Measurements from ENCODE around the gene PAMR1. TPM values are rescaled to one million over a fixed set of nuclear protein-coding genes. Genes with fewer than 3 reads are reported as not detected.

PAMR1 gene, protein sequence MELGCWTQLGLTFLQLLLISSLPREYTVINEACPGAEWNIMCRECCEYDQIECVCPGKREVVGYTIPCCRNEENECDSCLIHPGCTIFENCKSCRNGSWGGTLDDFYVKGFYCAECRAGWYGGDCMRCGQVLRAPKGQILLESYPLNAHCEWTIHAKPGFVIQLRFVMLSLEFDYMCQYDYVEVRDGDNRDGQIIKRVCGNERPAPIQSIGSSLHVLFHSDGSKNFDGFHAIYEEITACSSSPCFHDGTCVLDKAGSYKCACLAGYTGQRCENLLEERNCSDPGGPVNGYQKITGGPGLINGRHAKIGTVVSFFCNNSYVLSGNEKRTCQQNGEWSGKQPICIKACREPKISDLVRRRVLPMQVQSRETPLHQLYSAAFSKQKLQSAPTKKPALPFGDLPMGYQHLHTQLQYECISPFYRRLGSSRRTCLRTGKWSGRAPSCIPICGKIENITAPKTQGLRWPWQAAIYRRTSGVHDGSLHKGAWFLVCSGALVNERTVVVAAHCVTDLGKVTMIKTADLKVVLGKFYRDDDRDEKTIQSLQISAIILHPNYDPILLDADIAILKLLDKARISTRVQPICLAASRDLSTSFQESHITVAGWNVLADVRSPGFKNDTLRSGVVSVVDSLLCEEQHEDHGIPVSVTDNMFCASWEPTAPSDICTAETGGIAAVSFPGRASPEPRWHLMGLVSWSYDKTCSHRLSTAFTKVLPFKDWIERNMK
- 1 to 10 TPM; 4.7 to 7.7 (median 5.9) TPM for polyA plus RNA-seq (ENCODE audit: insufficient read length in 3 of 3)
- long read RNA-seq, donor 1, partial matches to known transcripts: 0 of 2 reads
- long read RNA-seq, donor 1, other reads (novel, unspliced or antisense): 0 of 2 reads
- long read RNA-seq, donor 2, partial matches to known transcripts: 0 of 2 reads
- long read RNA-seq, donor 2, other reads (novel, unspliced or antisense): 0 of 2 reads
- long read RNA-seq, donor 3, partial matches to known transcripts: 0 of 1 reads
- long read RNA-seq, donor 3, other reads (novel, unspliced or antisense): 0 of 1 reads
- long read RNA-seq, donor 4, partial matches to known transcripts: 0 of 1 reads
- long read RNA-seq, donor 4, other reads (novel, unspliced or antisense): 0 of 1 reads
- long read RNA-seq, donor 5: 0 reads
- long read RNA-seq, donor 6: 0 reads
- long read RNA-seq, donor 7, partial matches to known transcripts: 0 of 1 reads
- long read RNA-seq, donor 7, other reads (novel, unspliced or antisense): 0 of 1 reads
- long read RNA-seq, donor 8: 0 reads
- long read RNA-seq, donor 9, partial matches to known transcripts: 0 of 1 reads
- long read RNA-seq, donor 9, other reads (novel, unspliced or antisense): 0 of 1 reads
- long read RNA-seq, donor 10: 0 reads
- long read RNA-seq, donor 11: 0 reads
- long read RNA-seq, donor 12: 0 reads
- long read RNA-seq, donor 13: 0 reads
- long read RNA-seq, donor 14, partial matches to known transcripts: 0 of 1 reads
- long read RNA-seq, donor 14, other reads (novel, unspliced or antisense): 0 of 1 reads
- long read RNA-seq, donor 15: 0 reads
- long read RNA-seq, donor 16, partial matches to known transcripts: 0 of 4 reads
- long read RNA-seq, donor 16, other reads (novel, unspliced or antisense): 0 of 4 reads

DNA sequence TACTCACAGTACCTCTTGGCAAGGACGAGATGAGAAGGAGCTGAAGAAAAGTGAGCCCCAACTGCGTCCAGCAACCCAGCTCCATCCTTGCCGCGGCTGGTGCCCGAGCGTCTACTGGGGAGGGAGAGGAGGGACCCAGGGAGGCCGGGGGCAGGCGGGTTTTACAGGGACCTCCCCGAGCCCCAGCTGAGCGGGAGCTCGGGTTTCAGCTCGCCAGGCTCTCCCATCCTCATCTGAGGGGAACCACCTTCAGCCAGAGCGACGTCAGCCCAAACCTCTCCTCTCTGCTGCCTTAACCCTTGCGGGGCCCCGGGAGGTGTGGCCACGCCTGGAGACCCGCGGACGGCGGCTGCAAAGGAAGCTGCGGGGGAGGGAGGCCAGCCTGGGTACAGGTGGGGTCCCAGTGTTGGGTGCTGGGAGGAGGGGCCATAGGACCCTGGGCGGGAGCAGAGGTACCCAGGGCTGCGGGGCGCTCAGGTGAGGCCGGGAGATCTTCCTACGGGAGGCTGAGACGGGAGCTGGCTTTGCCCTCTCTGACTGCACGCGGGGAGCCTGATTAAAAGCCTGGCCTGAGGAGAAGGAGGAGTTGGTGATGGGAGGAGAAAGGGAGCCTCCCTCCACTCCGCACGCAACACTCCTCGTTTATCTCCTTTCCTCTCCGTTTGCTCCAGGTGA is at the start of gene PAMR1:
Gene PAMR1, minus strand, starts transcription at position 116 of the 675 bp plus-strand sequence. Its CDS starts 31 bp downstream, at position 85.
- DNase-seq (ENCODE audit: extremely low read depth in 1 of 11, low read depth in 9 of 11, low spot score in 4 of 11): peak in 6 of 11 donors; percentile 54 to 79 (median 64)

DNA sequence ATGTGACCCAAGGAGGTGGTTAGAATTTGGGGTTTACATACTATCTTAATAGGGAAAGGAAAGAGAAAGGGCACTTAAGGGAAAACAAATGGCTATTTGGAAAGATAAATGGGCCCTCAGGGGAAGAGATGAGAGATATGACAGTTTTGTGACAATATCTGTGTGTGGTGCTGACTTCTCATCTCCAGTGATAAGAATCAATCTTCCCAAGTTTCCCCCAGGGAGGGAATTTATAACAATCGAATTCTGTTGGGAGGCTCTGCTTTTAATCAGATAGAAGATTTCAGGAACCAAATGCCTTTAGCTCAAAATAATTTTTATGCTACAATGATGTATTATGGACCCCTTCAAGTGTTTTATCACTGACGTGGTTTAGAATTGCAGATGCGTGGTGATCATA is 46.3 kb upstream of the PAMR1 start:
- DNase-seq (ENCODE audit: extremely low read depth in 1 of 11, low read depth in 9 of 11, low spot score in 4 of 11): no peak

DNA sequence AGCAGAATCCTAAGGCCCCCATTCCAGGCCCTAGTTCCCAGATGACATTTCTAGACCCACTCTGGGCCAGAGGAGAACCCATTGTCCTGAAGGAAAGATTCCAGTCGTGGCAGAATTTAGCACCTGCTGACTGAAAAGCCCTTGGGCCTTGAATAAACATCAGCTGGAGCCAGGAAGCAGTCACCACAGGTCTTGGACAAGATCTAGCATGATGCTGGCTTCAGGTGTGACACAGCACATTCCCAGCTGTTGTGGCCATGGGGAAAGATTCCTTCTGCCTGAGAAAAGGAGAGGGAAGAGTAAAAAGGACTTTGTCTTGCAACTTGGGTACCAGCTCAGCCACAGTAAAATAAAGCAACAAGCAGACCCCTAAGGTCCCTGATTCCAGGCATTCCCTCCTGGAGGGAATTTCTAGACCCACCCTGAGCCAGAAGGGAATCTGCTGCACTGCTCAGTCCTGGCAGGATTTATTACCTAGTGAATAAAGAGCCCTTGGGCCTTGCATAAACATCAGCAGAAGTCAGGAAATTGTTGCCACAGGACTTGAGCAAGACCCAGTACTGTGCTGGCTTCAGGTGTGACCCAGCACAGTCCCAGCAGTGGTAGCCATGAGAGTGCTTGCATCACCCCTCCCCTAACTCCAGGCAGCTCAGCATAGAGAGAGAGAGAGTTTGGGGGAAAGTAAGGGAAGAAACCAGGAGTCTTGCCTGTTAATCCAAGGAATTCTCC is 42.5 kb upstream of the PAMR1 start:
- no peak for DNase-seq (ENCODE audit: extremely low read depth in 1 of 11, low read depth in 9 of 11, low spot score in 4 of 11)

DNA sequence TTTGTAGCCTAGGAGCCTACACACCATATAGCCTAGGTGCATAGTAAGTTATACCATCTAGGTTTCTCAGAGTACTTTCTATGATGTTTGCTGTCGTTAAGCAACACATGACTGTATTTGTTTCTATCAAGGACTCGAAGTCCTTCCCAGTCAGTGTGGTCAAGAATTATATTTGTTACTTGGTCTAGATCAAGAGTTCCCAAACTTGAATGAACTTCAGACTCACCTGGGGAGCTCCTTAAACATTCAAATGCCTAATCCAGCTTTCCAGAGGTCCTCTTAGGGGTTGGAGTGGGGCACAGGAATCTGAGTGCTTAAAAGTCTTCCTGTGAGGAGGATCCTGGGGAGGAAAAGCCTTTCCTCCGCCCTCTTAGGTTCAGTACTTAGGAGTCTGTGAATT is 41.5 kb upstream of the PAMR1 start:
- no peak for DNase-seq (ENCODE audit: extremely low read depth in 1 of 11, low read depth in 9 of 11, low spot score in 4 of 11)

DNA sequence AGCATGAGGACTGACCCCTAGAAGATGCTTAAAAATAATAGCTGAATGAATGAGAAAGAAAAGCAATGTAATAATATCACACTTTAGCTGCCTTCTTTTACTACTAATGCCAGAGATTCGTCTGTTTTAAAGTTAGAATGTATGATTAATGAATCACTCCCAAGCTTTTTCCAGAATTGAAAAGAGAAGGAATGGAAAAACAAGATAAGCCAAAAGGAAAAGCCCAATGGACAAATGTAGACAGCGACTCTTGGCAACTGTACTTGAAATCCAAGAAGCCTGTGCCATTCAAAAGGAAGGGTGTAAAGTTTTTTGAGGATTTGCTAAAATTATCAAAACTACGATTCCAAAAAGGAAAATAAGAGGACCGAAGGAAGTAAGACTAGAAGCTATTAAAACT is 40.8 kb upstream of the PAMR1 start:
- no peak for DNase-seq (ENCODE audit: extremely low read depth in 1 of 11, low read depth in 9 of 11, low spot score in 4 of 11)

DNA sequence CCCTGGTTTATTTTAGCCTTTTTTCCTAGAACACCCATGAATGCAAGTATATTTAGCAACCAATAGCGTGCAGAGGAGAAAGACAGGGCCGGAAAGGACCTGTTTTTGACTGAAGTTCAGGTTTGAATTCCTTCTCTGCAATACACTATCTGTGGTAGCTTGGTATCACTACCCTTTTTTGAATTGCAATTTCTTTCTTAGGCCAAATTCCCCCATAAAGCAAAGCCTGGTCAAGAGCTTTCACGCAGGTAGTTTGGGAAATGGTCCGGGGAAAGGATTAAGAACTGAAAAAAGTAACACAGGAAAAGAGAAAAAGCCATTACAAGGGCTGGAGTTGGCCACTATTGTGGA is 38.8 kb upstream of the PAMR1 start:
- DNase-seq (ENCODE audit: extremely low read depth in 1 of 11, low read depth in 9 of 11, low spot score in 4 of 11): no peak

DNA sequence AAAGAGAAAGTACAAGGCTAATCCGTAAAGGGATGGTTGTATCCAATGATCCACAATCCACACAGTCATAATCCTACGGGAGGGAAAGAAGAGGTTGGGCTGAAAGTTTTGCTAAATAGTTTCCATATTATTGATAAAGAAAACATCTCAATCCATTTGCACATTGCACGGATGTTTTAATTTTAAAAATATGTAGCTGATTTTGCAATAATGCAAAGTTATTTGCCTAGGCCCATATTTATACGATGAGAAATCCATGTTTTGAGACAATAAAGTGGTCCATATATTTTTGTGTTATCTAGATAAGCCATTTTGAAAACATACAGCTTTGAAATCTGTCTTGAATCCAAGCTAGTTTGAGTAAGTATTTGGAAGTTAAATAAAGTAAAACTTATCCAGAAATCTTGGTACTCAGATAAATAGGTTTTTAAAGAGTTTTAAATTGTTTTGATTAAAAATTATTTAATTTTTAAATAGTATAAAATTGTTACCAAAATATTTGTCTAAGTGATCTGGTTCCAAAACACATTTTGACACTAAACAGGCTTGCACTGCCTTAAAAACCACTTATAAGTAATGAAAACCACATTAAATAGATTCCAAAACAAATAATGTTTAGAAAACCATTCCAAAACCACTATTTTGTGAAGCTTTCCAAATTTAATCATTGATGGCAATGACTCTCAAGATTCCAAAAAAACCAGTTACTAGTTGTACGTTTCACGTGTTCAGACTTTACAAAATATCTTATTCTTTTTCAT is 38.2 kb upstream of the PAMR1 start:
- peak in 1 of 11 donors; percentile 17 for DNase-seq (ENCODE audit: extremely low read depth in 1 of 11, low read depth in 9 of 11, low spot score in 4 of 11)

DNA sequence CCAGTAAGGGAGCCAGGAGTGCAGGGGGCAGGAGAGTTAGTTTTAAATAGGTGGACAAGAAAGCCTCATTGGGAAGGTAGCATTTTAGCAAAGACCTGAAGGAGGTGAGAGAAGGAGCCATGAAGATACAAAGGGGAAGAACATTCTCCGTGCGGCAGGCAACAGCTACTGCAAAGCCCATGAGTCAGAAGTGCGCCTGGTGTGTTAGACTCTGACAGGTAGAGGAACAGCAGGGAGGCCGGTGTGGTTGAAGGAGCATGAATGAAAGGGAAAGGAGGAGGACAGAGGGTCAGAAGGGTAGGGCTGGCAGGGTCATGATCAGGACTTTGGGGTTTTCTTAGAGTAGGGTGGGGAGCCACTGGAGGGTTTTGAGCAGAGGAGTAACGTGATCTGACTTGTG is 34.5 kb upstream of the PAMR1 start:
- no peak for DNase-seq (ENCODE audit: extremely low read depth in 1 of 11, low read depth in 9 of 11, low spot score in 4 of 11)

DNA sequence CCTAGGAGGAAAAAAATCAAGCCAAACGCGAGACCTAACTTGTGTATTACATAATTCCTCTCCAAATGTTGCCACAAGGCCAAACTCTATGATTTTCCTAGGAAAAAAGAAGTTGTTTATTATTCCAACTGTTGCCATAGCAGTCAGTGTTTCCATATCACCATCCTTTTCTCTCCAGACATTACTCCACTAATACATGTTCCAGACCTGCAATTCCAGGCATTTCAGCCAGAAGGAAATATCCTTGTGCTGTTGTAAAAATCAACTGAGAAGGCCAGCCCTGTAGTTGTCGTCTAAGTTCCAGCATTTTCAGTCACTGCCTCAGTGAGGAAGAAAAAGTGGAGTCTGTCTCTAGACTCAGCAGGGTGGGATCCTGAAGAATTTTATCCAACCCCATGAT is 33.1 kb upstream of the PAMR1 start:
- DNase-seq (ENCODE audit: extremely low read depth in 1 of 11, low read depth in 9 of 11, low spot score in 4 of 11): no peak

DNA sequence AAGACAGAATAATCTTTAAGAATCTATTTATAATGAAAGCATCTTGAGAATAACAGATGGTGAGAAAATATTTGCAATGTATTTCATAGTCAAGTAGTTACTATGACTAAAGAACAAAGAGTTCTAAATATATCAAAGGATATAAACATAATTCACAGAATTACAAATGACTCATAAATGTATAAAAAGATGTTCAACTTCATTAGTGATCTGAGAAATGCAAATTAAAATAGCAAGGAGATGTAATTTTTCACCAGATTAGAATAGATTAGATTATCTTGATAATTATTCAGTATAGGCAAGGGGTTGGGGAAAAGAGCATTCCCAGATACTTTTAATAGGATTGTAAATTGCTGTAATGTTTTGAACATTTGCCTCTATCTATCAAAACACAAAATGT is 30.1 kb upstream of the PAMR1 start:
- no peak for DNase-seq (ENCODE audit: extremely low read depth in 1 of 11, low read depth in 9 of 11, low spot score in 4 of 11)

DNA sequence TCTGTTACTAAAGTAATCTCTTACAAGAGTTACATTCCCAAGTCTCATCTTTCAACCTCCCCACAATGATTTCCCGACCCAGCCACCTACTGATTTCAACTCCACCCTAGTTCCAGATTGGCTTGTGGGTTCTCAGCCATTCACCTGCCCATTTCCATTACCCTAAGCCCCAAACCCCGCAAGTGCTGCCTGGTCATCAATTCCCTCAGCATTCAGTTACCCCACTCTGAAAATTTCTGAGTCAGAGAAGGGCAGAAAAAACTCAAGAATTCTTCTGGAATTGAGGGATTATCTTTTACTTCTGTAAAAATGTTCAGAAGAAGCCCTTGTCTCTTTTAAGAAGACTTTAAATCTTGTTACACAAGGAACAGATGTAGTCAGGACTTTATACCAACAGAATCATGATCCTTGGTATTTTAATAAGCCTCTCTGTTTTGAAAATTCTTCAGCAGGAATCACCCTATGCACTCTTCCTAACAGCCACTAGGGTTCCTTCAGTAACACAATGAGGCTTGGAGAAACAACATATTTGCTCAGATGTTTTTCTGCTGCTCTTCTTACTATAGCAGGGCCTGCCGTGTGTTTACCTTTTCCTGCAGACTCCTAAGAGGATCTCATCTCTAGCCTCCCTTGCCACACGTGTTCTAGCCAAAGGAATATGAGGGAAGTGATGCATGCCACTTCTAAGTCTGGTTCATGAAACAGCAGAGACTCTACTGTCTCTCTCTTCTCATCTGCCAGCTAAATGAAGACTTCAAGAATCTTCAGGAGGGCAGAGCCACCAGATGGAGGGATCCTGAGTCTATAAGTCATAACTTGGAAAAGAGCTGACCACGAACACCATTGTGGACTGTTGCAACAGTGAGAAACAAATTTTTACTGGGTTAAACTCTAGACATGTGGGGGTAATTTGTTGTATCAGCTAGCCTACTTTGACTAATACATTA is 29.3 kb upstream of the PAMR1 start:
- no peak for DNase-seq (ENCODE audit: extremely low read depth in 1 of 11, low read depth in 9 of 11, low spot score in 4 of 11)

DNA sequence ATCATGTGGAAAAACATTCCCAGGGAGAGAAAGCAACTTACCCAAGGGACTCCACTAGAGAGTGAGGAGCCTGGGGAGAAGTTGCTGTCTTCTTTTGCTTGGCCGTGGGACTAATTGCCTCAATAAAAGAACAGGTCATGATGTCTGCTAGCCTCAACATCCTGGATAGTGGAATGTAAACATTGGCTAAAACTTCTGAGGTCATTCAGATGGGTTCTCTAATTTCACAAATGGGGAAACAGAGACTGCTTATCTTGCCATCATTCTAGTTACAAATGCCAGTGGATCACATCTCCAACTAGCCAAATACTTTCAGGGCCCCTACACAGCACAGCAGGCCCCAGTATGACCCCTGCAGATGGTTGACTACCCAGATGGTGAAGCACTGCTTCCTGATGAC is 28.4 kb upstream of the PAMR1 start:
- no peak for DNase-seq (ENCODE audit: extremely low read depth in 1 of 11, low read depth in 9 of 11, low spot score in 4 of 11)

DNA sequence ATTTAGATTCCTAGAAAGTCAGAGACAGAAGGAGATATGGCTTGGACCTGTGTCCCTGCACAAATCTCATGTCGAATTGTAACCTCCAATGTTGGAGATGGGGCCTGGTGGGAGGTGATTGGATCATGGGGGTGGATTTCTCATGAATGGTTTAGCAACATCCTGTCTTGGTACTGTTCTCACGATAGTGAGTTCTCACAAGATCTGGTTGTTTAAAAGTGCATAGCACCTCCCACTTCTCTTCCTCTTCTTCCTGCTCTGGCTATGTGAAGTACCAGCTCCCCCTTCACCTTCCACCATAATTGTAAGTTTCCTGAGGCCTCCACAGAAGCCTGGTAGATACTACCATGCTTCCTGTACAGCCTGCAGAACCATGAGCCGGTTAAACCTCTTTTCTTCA is 27.6 kb upstream of the PAMR1 start:
- DNase-seq (ENCODE audit: extremely low read depth in 1 of 11, low read depth in 9 of 11, low spot score in 4 of 11): no peak

DNA sequence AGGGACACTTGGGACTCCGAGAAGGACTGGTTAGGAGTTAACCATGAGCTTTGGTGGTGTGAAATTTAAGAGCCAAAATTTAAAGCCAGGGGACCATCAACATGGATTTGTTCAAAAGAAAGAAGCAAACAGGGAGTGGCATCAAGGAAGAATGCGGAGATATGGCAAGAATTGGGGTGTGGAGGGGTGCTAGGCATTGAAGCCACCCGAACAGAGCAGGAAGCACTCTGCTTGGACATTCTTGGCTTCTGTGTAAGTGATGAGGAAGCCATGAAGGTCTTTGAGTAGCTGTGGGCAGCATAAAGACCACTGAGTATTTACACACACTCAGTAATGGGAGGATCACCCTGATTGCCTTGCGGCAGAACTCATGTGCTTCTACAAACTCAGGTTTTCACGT is 27.2 kb upstream of the PAMR1 start:
- DNase-seq (ENCODE audit: extremely low read depth in 1 of 11, low read depth in 9 of 11, low spot score in 4 of 11): no peak

DNA sequence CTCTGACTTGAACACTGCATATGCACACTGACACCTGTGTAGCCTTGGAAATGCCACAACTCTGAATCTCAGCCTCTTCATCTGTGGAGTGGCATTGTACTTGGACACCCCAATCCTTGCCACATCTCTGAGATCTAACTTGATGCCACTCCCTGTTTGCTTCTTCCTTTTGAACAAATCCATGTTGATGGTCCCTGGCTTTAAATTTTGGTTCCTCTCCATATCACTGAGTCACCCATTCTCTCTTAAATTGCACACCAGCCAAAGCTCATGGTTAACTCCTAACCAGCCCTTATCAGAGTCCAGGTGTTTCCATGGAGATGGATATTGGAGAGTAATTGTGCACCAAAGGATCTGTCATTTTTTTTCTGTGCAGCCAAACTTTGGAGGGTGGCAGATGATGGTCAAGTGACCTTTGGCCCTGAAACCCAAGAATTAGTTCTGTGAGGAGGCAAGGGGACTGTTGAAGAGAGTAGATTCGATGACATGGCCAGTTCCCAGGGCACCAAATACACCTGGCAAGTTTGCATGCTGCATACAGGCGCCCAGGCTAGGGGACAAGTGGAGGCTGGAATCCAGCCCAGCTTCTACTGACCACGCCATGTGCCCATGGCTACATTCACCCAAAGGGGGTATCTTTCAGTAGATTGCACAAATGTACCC is 25.1 kb upstream of the PAMR1 start:
- DNase-seq (ENCODE audit: extremely low read depth in 1 of 11, low read depth in 9 of 11, low spot score in 4 of 11): no peak
